ENCODE data around the gene WBP2NL. TPM values are rescaled to one million over a fixed set of nuclear protein-coding genes. Genes with fewer than 3 reads are reported as not detected.

The WBP2NL gene
- total and polyA plus RNA-seq, 2 donors (not counting 1 experiment from before 2014, with no cell fraction given), result 1.6 to 10.4 TPM

- TF ChIP-seq EZH2 (IDR thresholded peaks at IDR 0.05; ENCODE audit: borderline replicate concordance, insufficient read depth, low read depth, low read length, poor library complexity, severe bottlenecking) (no peak), CTCF (IDR thresholded peaks at IDR 0.05) (no peak)
- DNase-seq (peak; percentile 67), ATAC-seq (ENCODE audit: low read depth) (peak; percentile 69)
- Histone ChIP-seq H3K4me3 (ENCODE audit: control extremely low read depth in 1 of 5, extremely low read depth in 1 of 5, insufficient read depth in 1 of 5, low read depth in 2 of 5, low read length in 4 of 5) (peak overlapping the region in 3 of 5 experiments; percentile 54 to 67 (median 55)), H4K20me1 (ENCODE audit: control insufficient read depth, insufficient read depth, low read length, poor library complexity, severe bottlenecking) (no peaks in the 10 kb centered on the region), H3K27ac (ENCODE audit: low read length in 2 of 2) (no peak overlapping the region), H2AFZ (ENCODE audit: insufficient read depth, low read depth, low read length, poor library complexity, severe bottlenecking) (peak overlapping the region; percentile 77), H3K9ac (ENCODE audit: low read length) (peak overlapping the region; percentile 64), H3K36me3 (replicated peaks in 1 of 2; ENCODE audit: control extremely low read depth in 1 of 2, control insufficient read depth in 1 of 2, extremely low read depth in 1 of 2, insufficient read depth in 2 of 2, low read length in 1 of 2) (no peaks in the 10 kb centered on the region), H3K4me1 (ENCODE audit: control insufficient read depth in 2 of 2, insufficient read depth in 2 of 2, low read length in 2 of 2) (peaks cover 10 to 12% of the 10 kb centered on the region in 2 donors), H3K79me2 (ENCODE audit: control insufficient read depth, insufficient read depth, low read length) (no peaks in the 10 kb centered on the region), H3K9me3 (ENCODE audit: control extremely low read depth in 1 of 3, control insufficient read depth in 2 of 3, insufficient read depth in 1 of 3, low read length in 2 of 3) (peaks cover 0 to 2% (median 0%) of the 10 kb centered on the region in 3 donors), H3K4me2 (replicated peaks; ENCODE audit: low read depth, low read length, poor library complexity, severe bottlenecking) (peak overlapping the region; percentile 97), H3K27me3 (replicated peaks in 1 of 4; ENCODE audit: control extremely low read depth in 1 of 4, control insufficient read depth in 3 of 4, insufficient read depth in 4 of 4, low read length in 3 of 4) (peaks cover 0 to 56% (median 26%) of the 10 kb centered on the region in 4 experiments)
- Mint-ChIP-seq H3K27ac (peak overlapping the region; percentile 20), H3K9me3 (ENCODE audit: insufficient read depth) (no peaks in the 10 kb centered on the region), H3K4me1 (peaks cover 16% of the 10 kb centered on the region), H3K4me3 (peak overlapping the region; percentile 69), H3K27me3 (peaks cover 41% of the 10 kb centered on the region)
- intact Hi-C loops (cut with micrococcal nuclease), result no loop called here
- CTCF ChIA-PET, result no interaction called here
- POLR2A ChIA-PET, result interaction anchor here (1.0 kb wide), 1 partner anchor 114 kb away, joined by 3 read pairs; the partner anchor contains the start of gene NDUFA6
- WGBS (ENCODE audit: insufficient coverage), result 3% methylated on average over 72 of the region's 72 CpGs
These were observed 22.3 kb upstream of the WBP2NL start for GRCh38 chr22:41976070-41976901.

All from B cell (primary cell).